ENCODE measurements around the gene LY6G5C. TPM values are rescaled to one million over a fixed set of nuclear protein-coding genes. Genes with fewer than 3 reads are reported as not detected.

Gene LY6G5C
- total and polyA plus RNA-seq, 2 of the 13 experiments (the other 11 are each of a cell fraction or from before 2014, with no cell fraction given), result 0.33 to 0.55 TPM

- no peak for TF ChIP-seq ESRRA (CRISPR knock-in tag; IDR thresholded peaks at IDR 0.05; ENCODE audit: low read depth)
- TF ChIP-seq ZNF737 (CRISPR knock-in tag; IDR thresholded peaks at IDR 0.05; ENCODE audit: borderline replicate concordance), result no peak
- peak; percentile 87; the same call in 1 of the 2 replicates for TF ChIP-seq TMF1 (CRISPR knock-in tag; IDR thresholded peaks at IDR 0.05; ENCODE audit: low read depth)
- no peak for TF ChIP-seq ZNF775 (CRISPR knock-in tag; IDR thresholded peaks at IDR 0.05; ENCODE audit: borderline replicate concordance)
- no peak; the same call in 1 of the 2 replicates for TF ChIP-seq HNF4G (IDR thresholded peaks at IDR 0.05; ENCODE audit: borderline replicate concordance, low read depth, low read length)
- peak; percentile 71; the same call in 1 of the 2 replicates for TF ChIP-seq HNF4G (CRISPR knock-in tag; IDR thresholded peaks at IDR 0.05; ENCODE audit: borderline replicate concordance, low read depth)
- peak; percentile 97 for TF ChIP-seq CCDC6 (CRISPR knock-in tag; IDR thresholded peaks at IDR 0.05)
- TF ChIP-seq ZNF564 (CRISPR knock-in tag; IDR thresholded peaks at IDR 0.05), result peak; percentile 90
- TF ChIP-seq ATRX (CRISPR knock-in tag; IDR thresholded peaks at IDR 0.05; ENCODE audit: borderline replicate concordance), result no peak
- TF ChIP-seq TCF7 (IDR thresholded peaks at IDR 0.05; ENCODE audit: low read depth), result no peak
- no peak for TF ChIP-seq ZFP1 (CRISPR knock-in tag; IDR thresholded peaks at IDR 0.05)
- TF ChIP-seq, protein P1, sequence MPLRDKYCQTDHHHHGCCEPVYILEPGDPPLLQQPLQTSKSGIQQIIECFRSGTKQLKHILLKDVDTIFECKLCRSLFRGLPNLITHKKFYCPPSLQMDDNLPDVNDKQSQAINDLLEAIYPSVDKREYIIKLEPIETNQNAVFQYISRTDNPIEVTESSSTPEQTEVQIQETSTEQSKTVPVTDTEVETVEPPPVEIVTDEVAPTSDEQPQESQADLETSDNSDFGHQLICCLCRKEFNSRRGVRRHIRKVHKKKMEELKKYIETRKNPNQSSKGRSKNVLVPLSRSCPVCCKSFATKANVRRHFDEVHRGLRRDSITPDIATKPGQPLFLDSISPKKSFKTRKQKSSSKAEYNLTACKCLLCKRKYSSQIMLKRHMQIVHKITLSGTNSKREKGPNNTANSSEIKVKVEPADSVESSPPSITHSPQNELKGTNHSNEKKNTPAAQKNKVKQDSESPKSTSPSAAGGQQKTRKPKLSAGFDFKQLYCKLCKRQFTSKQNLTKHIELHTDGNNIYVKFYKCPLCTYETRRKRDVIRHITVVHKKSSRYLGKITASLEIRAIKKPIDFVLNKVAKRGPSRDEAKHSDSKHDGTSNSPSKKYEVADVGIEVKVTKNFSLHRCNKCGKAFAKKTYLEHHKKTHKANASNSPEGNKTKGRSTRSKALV (CRISPR knock-in tag; IDR thresholded peaks at IDR 0.05), result peak; percentile 97
- peak; percentile 74; the same call in 1 of the 2 replicates for TF ChIP-seq ZNF138 (CRISPR knock-in tag; IDR thresholded peaks at IDR 0.05; ENCODE audit: low read depth)
- no peak; the same call in 1 of the 2 replicates for TF ChIP-seq ZBTB8A (CRISPR knock-in tag; IDR thresholded peaks at IDR 0.05; ENCODE audit: borderline replicate concordance, low read depth)
- no peak for TF ChIP-seq PHF5A (CRISPR knock-in tag; IDR thresholded peaks at IDR 0.05; ENCODE audit: low read depth, unreplicated experiment)
- TF ChIP-seq, protein P2, sequence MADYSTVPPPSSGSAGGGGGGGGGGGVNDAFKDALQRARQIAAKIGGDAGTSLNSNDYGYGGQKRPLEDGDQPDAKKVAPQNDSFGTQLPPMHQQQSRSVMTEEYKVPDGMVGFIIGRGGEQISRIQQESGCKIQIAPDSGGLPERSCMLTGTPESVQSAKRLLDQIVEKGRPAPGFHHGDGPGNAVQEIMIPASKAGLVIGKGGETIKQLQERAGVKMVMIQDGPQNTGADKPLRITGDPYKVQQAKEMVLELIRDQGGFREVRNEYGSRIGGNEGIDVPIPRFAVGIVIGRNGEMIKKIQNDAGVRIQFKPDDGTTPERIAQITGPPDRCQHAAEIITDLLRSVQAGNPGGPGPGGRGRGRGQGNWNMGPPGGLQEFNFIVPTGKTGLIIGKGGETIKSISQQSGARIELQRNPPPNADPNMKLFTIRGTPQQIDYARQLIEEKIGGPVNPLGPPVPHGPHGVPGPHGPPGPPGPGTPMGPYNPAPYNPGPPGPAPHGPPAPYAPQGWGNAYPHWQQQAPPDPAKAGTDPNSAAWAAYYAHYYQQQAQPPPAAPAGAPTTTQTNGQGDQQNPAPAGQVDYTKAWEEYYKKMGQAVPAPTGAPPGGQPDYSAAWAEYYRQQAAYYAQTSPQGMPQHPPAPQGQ (CRISPR knock-in tag; IDR thresholded peaks at IDR 0.05; ENCODE audit: borderline replicate concordance), result peak; percentile 78; the same call in 1 of the 2 replicates
Measured at GRCh38 chr6:31660381-31661261, 20.2 kb downstream of the LY6G5C start, which contains the start of gene C6orf47 (continued).
